TTC549 (cell line): ENCODE measurements around the gene S100A6.

Source experiments
- FAIRE-seq: peaks from 2 replicates; lab custom pipeline; 2012; peaks lifted over from hg19 to GRCh38; lab: Jason Lieb, UNC

S100A6 gene

GRCh38 chr1:153545067-153546055 is 9.6 kb upstream of the S100A6 start, which contains the start of gene S100A4:
Gene S100A4 (minus strand): TSS chr1:153545806. CDS start chr1:153544794, 1,012 bp downstream.
- peak; percentile 98 for FAIRE-seq

DNA sequence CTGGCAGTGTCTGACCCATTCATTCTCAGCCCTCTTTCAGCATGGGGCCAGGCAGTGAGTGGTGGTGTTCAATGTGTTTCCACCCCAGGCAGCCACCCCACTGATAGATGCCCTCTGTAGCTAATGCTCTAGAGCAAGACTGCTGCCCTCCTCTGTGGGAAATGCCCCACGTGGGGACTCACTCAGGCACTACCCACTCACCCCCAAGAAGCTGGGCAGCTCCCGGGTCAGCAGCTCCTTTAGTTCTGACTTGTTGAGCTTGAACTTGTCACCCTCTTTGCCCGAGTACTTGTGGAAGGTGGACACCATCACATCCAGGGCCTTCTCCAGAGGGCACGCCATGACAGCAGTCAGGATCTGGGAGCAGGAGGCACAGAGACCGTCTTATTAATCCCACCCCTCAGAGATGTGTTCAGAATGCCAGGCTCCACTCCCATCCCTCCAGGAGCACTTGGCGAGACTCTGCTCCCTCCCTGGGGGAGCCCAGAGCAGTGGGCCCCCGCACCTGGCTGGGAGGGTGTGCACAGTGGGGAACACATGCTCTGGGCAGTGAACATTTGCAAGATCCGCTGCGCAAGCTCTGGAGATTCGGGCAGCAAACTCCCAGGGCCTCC is 8.8 kb upstream of the S100A6 start:
- FAIRE-seq, result no peak

GRCh38 chr1:153543736-153544135 is 7.9 kb upstream of the S100A6 start:
- no peak for FAIRE-seq

DNA sequence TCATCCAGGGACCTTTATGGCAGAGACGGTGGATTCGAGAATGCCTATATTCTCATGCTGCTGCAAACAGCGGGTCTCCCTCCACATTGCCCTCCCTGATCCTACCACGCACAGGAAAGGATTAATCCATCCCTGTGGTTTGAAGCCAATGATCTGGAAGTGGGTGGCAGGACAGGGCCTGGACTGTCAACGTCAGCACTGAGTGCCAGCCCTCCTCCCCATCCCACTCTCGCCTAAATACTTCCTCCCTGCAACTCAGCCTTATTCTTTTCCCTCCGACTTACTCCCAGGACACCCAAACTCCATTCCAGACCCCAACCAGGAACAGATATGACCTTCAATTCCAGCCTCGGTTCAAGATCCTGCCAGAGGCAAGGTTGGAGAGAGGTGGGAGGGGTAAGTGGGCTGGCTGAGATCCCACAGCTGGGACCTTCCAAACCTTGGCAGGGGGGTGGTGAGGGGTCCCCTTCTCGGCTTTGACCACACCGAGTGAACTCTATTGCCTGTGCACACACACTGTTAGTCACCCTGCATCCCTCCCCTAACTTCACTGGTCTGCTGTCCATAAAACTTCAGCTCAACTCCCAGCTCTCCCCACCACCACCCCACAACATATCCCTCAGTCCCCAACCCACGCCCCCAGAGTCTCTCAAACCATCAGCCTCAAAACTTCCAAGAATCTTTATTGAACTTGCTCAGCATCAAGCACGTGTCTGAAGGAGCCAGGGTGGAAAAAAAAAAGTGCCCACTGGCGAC is 7.3 kb upstream of the S100A6 start:
- FAIRE-seq, result no peak

- FAIRE-seq, result no peak
These were observed 6.1 kb upstream of the S100A6 start for GRCh38 chr1:153541641-153542590.

- FAIRE-seq, result no peak
These were observed 4.9 kb upstream of the S100A6 start, which contains the start of gene S100A5 for GRCh38 chr1:153540394-153541361. Gene S100A5 (minus strand): TSS chr1:153540934. CDS start chr1:153540191, 743 bp downstream.

DNA sequence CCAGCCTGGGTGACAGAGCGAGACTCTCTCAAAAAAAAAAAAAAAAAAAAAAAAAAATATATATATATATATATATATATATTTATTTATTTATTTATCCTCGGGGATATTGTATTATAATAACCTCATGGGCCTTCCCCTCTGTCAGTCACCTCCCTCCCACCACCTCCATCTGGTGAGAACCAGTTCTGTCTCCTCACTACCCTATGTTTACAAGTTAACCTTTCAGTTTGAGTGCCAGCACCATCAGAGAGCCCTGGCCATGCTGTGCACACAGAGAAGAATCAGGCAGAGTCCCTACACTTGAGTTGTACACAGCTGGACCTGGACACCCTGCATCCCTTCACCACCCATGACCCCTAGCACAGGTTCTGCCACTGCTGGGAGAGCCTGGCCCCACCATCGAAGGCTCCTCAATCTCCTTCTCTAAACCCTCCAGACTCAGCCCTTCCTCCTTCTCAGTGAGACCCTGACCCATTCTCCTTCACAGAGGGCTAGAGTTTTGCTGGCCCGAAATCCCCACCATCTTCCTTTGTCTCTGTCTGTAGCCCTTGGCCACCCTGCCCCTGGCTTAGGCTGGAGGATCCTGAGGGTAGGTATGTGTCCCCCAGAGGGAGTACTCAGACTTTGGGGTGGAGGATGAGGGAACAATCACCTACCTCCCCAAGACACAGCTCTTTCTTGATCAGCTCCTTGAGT is 3.8 kb upstream of the S100A6 start:
- FAIRE-seq, result no peak

DNA sequence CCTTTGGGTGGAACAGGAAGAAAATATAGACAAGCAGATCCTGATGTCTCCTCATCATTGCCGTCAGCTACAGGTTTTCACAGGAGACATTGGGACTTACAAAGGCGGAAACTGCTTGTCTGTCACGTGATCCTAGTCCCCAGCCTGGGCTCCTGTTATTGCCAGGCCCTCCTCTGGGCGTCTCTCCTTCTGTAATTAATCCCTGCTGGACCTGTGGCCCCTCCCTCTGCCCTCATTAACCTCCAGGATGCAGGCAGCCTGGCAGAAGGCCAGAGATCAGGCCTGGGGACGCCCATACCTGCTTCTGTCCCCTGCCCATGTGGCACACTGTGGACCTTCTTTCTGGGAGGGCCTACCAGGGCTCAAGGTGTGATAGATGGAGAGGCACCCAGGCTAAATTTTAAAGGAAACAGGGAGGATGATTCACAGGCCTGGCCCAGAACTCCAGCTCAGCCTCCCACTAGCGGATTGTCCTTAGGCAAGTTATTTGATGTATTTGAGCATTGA is 2.6 kb upstream of the S100A6 start:
- FAIRE-seq, result no peak

GRCh38 chr1:153537376-153537730 is 1.6 kb upstream of the S100A6 start:
- no peak for FAIRE-seq

- no peak for FAIRE-seq
These were observed 1.0 kb upstream of the S100A6 start for GRCh38 chr1:153536671-153537375.

DNA sequence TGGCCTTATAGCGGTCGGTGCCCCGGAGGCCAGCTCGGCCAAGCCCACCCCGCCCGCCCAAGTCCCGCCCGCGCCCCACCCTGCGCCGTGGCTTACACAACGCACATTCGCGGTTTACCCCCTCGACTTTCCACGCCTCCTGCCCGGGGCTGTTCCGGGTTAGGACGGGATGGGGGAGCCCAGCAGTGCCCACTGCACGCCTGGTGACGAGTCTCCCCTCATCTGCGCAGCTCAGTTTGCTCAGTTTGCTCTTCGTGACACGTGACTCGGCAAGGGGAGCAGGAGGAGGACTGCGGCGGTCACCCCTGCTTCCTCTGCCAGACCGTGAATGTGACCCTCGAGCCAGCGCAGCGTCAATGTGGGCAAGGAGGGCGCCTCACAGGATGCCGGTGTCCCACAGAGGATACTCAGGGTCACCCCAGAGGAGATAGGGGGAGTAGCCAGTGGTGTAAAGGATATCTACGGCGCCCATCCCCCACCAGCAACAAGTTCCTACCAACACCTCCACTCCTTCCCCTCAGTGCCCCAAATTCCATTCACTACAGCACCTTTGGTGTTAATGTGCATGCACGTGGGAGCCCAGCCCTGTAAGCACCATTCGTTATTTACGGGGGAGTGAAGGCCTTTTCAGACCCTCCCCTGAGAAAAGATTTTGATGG is 350 bp upstream of the S100A6 start:
- no peak for FAIRE-seq

- FAIRE-seq, result no peak
These were observed 908 bp downstream of the S100A6 start for GRCh38 chr1:153534925-153535241.

DNA sequence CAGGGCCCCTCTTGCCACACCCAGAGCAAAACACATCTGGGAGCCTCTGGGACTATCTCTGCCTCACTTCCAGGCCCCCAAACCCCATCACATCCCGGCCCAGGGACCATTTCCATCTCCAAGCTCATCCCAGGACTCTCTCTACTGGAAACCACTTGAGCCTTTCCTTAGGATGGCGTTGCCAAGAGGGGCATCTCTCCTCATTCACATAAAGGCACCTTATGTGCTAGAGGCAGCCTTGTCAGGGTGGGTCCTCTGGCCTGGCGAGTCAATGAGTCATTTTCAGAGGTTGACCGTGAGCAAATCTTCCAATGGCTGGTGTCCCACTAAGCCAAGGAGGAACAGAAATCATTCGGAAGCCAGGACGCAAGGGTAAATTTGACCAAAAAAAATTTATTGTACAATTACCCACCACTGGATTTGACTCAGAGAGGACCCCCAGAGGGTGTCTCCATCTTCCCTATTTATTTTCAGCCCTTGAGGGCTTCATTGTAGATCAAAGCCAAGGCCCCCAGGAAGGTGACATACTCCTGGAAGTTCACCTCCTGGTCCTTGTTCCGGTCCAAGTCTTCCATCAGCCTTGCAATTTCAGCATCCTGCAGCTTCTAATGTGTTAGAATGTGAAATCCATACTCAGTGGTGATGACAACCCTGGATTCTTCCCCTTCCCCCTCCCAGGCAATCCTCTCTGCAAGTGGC is 1.4 kb downstream of the S100A6 start:
- no peak for FAIRE-seq

DNA sequence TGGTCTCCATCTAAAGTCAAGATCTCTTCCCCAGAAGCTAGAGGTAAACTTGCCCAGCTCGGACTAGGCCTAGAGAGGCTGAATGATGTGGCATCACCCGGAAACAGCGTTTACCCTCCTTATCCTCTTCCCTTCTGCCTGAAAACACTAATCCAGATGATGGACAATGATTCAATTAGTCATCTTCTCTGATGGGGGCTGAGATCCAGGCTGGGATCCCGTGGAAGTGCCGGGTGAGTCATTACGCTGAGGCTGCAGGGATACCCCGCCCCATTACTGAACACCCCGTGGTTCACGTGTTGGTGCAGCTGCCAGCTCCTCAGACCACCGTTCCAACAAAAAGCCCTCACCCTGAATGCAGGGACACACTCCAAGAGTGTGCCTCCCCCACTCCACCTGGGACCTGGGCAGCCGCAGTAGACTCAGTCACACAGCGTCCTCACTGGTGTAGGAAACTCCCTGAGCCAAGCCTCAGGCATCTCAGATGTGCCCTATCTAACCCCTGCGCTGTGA is 2.0 kb downstream of the S100A6 start:
- no peak for FAIRE-seq

DNA sequence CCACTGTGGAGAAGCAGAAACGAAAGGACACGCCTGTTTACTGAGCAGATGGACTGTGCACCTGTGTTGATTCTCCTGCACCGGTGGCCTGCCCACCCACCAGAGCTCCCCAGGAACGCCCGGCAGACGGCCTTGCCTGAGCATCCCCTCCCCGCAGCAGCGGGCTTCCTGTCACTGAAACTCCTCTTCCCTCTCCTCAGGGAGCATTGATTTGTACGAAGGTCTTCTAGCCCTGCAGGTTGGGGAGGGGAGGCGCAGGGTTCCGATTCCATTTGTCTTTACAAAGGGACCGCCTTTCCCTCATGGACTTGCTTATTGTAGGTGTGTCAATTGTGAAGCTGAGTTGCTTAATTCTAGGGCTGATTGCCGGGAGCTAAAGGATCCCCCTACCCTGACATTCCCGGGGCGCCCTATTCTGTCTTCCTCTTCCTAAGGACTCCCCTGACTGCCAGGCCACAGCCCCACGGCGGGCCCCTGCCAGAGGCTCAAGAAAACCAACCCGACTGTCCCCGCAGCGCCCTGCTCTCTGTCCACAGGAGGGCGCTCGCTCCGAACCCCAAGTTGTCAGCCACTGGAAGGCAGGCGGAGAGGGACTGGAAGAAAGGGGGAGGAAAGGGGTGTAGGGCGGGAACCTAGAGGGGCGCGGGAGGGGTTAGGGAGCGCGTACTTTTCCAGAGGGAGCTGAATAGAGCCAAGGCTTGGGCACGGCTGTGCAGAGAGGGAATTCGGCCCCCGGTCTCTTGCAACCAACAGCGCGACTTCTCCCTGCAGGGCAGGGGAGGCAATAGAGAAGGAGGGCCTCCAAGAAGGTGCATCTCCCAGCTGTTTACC is 2.8 kb downstream of the S100A6 start:
- FAIRE-seq, result peak; percentile 40

DNA sequence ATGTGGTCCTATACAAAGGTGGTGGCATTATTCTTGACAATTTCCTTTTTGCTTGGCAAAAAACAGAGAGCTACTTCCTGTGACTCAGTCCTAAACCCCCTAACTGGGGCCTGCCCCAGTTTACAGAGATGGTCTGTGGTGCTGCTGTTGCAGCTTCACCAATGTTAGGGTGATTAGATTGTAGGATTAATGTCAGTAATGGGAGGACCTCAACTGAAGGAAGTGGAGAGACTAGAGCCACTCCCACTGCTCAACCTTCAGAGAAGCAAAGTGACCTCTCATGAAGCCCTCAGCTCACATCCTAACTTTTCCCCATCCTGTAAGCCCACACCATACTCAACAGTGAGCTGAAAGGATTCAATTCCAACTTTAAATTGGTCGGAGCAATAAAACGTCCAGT is 3.6 kb downstream of the S100A6 start:
- FAIRE-seq, result no peak

DNA sequence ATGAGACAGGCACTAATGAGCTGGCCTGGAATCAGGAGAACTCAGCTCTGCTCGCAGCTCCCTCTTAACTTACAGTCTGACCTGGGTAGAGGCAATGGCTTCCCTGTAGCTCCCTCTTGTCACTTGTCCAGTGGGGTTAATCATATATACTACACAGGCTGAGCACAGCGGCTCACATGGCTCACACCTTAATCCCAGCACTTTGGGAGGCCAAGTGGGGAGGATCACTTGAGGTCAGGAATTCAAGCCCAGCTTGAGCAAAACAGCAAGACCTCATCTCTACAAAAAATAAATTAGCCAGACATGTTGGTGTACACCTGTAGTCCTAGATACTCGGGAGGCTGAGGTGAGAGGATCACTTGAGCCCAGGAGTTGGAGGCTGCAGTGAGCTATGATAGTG is 4.2 kb downstream of the S100A6 start:
- FAIRE-seq, result no peak
